ENCODE data around the gene BBX.
A peak's percentile ranks its signal among the peaks of the same experiment; 100 is the strongest.
"Not testable (repeated sequence)": the region's sequence is repeated elsewhere in the genome, so short reads cannot be mapped to it uniquely, and the experiment has no call there.

The BBX gene

GRCh38 chr3:107543666-107544065 is 20.9 kb downstream of the BBX start:
- no peak for FAIRE-seq

GRCh38 chr3:107545680-107546120 is 22.9 kb downstream of the BBX start:
- peak; percentile 36 for FAIRE-seq
- DNase-seq (ENCODE audit: insufficient read length): no peak
- no peak for TF ChIP-seq POLR2A (IDR thresholded peaks at IDR 0.05; ENCODE audit: low read depth, low read length)
- no peak for TF ChIP-seq TAF1 (IDR thresholded peaks at IDR 0.05; ENCODE audit: borderline replicate concordance, low read depth, low read length)
- no peak for TF ChIP-seq POLR2AphosphoS5 (IDR thresholded peaks at IDR 0.05; ENCODE audit: low read depth, low read length)

More at GRCh38 chr3:107543666-107544065, 20.9 kb downstream of the BBX start:
- TF ChIP-seq POLR2AphosphoS5 (IDR thresholded peaks at IDR 0.05; ENCODE audit: low read depth, low read length) (no peak), POLR2A (IDR thresholded peaks at IDR 0.05; ENCODE audit: low read depth, low read length) (no peak), TAF1 (IDR thresholded peaks at IDR 0.05; ENCODE audit: borderline replicate concordance, low read depth, low read length) (no peak)
- DNase-seq (ENCODE audit: insufficient read length): no peak

GRCh38 chr3:107548601-107549000 is 25.8 kb downstream of the BBX start:
- FAIRE-seq (no peak), DNase-seq (ENCODE audit: insufficient read length) (no peak)
- no peak for TF ChIP-seq TAF1 (IDR thresholded peaks at IDR 0.05; ENCODE audit: borderline replicate concordance, low read depth, low read length)
- TF ChIP-seq POLR2AphosphoS5 (IDR thresholded peaks at IDR 0.05; ENCODE audit: low read depth, low read length): no peak
- TF ChIP-seq POLR2A (IDR thresholded peaks at IDR 0.05; ENCODE audit: low read depth, low read length): no peak

GRCh38 chr3:107555359-107555758 is 32.6 kb downstream of the BBX start:
- no peak for FAIRE-seq
- no peak for DNase-seq (ENCODE audit: insufficient read length)
- TF ChIP-seq POLR2AphosphoS5 (IDR thresholded peaks at IDR 0.05; ENCODE audit: low read depth, low read length): no peak
- TF ChIP-seq POLR2A (IDR thresholded peaks at IDR 0.05; ENCODE audit: low read depth, low read length): no peak
- no peak for TF ChIP-seq TAF1 (IDR thresholded peaks at IDR 0.05; ENCODE audit: borderline replicate concordance, low read depth, low read length)

- FAIRE-seq: no peak
- TF ChIP-seq POLR2A (IDR thresholded peaks at IDR 0.05; ENCODE audit: low read depth, low read length) (no peak), POLR2AphosphoS5 (IDR thresholded peaks at IDR 0.05; ENCODE audit: low read depth, low read length) (no peak)
- DNase-seq (ENCODE audit: insufficient read length): no peak
These were observed 35.0 kb downstream of the BBX start for GRCh38 chr3:107557743-107558142.

GRCh38 chr3:107560166-107560565 is 37.4 kb downstream of the BBX start:
- TF ChIP-seq POLR2AphosphoS5 (IDR thresholded peaks at IDR 0.05; ENCODE audit: low read depth, low read length) (no peak), TAF1 (IDR thresholded peaks at IDR 0.05; ENCODE audit: borderline replicate concordance, low read depth, low read length) (no peak), POLR2A (IDR thresholded peaks at IDR 0.05; ENCODE audit: low read depth, low read length) (no peak)
- FAIRE-seq (no peak), DNase-seq (ENCODE audit: insufficient read length) (no peak)

GRCh38 chr3:107561980-107562379 is 39.2 kb downstream of the BBX start:
- no peak for DNase-seq (ENCODE audit: insufficient read length)
- no peak for TF ChIP-seq POLR2AphosphoS5 (IDR thresholded peaks at IDR 0.05; ENCODE audit: low read depth, low read length)
- TF ChIP-seq POLR2A (IDR thresholded peaks at IDR 0.05; ENCODE audit: low read depth, low read length): no peak
- no peak for TF ChIP-seq TAF1 (IDR thresholded peaks at IDR 0.05; ENCODE audit: borderline replicate concordance, low read depth, low read length)
- no peak for FAIRE-seq

GRCh38 chr3:107562969-107563529 is 40.3 kb downstream of the BBX start:
- TF ChIP-seq TAF1 (IDR thresholded peaks at IDR 0.05; ENCODE audit: borderline replicate concordance, low read depth, low read length) (no peak), POLR2AphosphoS5 (IDR thresholded peaks at IDR 0.05; ENCODE audit: low read depth, low read length) (no peak), POLR2A (IDR thresholded peaks at IDR 0.05; ENCODE audit: low read depth, low read length) (no peak)
- DNase-seq (ENCODE audit: insufficient read length) (no peak), FAIRE-seq (no peak)

- not testable (repeated sequence) for FAIRE-seq; DNase-seq (ENCODE audit: insufficient read length)
These were observed 42.5 kb downstream of the BBX start for GRCh38 chr3:107565244-107565643.

GRCh38 chr3:107571089-107571488 is 48.3 kb downstream of the BBX start:
- FAIRE-seq; DNase-seq (ENCODE audit: insufficient read length): not testable (repeated sequence)

- FAIRE-seq; DNase-seq (ENCODE audit: insufficient read length): not testable (repeated sequence)
These were observed 48.7 kb downstream of the BBX start for GRCh38 chr3:107571492-107571891.

- no peak for DNase-seq (ENCODE audit: insufficient read length)
- TF ChIP-seq POLR2A (IDR thresholded peaks at IDR 0.05; ENCODE audit: low read depth, low read length) (no peak), TAF1 (IDR thresholded peaks at IDR 0.05; ENCODE audit: borderline replicate concordance, low read depth, low read length) (no peak), POLR2AphosphoS5 (IDR thresholded peaks at IDR 0.05; ENCODE audit: low read depth, low read length) (no peak)
- peak; percentile 5 for FAIRE-seq
These were observed 51.9 kb downstream of the BBX start for GRCh38 chr3:107574650-107575049.

- DNase-seq (ENCODE audit: insufficient read length) (no peak), FAIRE-seq (no peak)
- TF ChIP-seq TAF1 (IDR thresholded peaks at IDR 0.05; ENCODE audit: borderline replicate concordance, low read depth, low read length): no peak
- no peak for TF ChIP-seq POLR2AphosphoS5 (IDR thresholded peaks at IDR 0.05; ENCODE audit: low read depth, low read length)
- no peak for TF ChIP-seq POLR2A (IDR thresholded peaks at IDR 0.05; ENCODE audit: low read depth, low read length)
These were observed 55.3 kb downstream of the BBX start for GRCh38 chr3:107578091-107578490.

All from GM12892 (cell line).